K562 (cell line): ENCODE results near the gene JUP. TPM values are rescaled to one million over a fixed set of nuclear protein-coding genes. Genes with fewer than 3 reads are reported as not detected.

Experiments used
- ATAC-seq: fragments of 200-7000 bp; cut with Tn5 transposase; 3 replicates; pipeline ENCODE4 v1.9.1; 2020; ENCODE audit warnings: moderate library complexity
- BruUV-seq: library from RNA; stranded (reverse); fragments of 400-500 nt; replicated peaks from 2 replicates; lab custom pipeline; 2021; lab: Mats Ljungman, UMichigan
- CTCF ChIA-PET: fragments of 300-600 bp; formaldehyde crosslinking; extraction: SDS; loops from one replicate; lab custom pipeline; 2021; ENCODE audit warnings: low intra/inter-chr PET ratio; lab: Yijun Ruan, JAX
- POLR2A ChIA-PET: fragments of 300-600, 350-650 bp; sonication (Branson Sonifier 250); formaldehyde crosslinking; extraction: SDS; loops from one replicate; lab custom pipeline; 2021; ENCODE audit warnings: antibody characterized with exemption, inconsistent platforms; lab: Yijun Ruan, JAX
- DNase-seq, 4 experiments: peaks; one replicate each; pipeline versions ENCODE4 v3.0.0 to v3.0.0-alpha.2; 2011 to 2018; ENCODE audit warnings: low spot score in 3 of 4, mixed read lengths in 3 of 4; ENCODE audit errors: extremely low read depth in 1 of 4
- FAIRE-seq: peaks from 2 replicates; lab custom pipeline; 2011; peaks lifted over from hg19 to GRCh38; lab: Jason Lieb, UNC
- H2AFZ ChIP-seq: 2 replicates; pipeline ENCODE4 v1.6.0; 2011; ENCODE audit warnings: low read depth, low read length, control low read depth, inconsistent platforms
- H3K27ac ChIP-seq: fragments of 200-600 bp; 3 replicates; pipeline ENCODE4 v1.8.0; 2011; ENCODE audit warnings: low read depth, mild to moderate bottlenecking, control low read depth, inconsistent platforms, low read length, moderate library complexity, mixed read lengths; ENCODE audit errors: extremely low read depth
- H3K27me3 ChIP-seq, 2 experiments: fragments of 300-600 bp in 1 of 2; 2 replicates in 1 of 2; 3 replicates in 1 of 2; pipeline versions ENCODE4 v1.6.0 to v1.8.0; 2011; ENCODE audit warnings: inconsistent platforms in 2 of 2, low read length in 2 of 2, mild to moderate bottlenecking in 1 of 2, mixed read lengths in 1 of 2, moderate library complexity in 1 of 2; ENCODE audit not compliant: control insufficient read depth in 2 of 2, insufficient read depth in 2 of 2
- H3K36me3 ChIP-seq: fragments of 300-600 bp; 3 replicates; pipeline ENCODE4 v1.8.0; 2011; ENCODE audit warnings: mild to moderate bottlenecking, low read length, inconsistent platforms; ENCODE audit not compliant: control insufficient read depth, insufficient read depth
- H3K4me1 ChIP-seq, 2 experiments: fragments of 200-600 bp in 1 of 2; replicated peaks in 1 of 2; 2 replicates in 1 of 2; 3 replicates in 1 of 2; pipeline versions ENCODE4 v1.5.1 to v1.8.0; 2011; ENCODE audit warnings: inconsistent platforms in 2 of 2, low read length in 2 of 2, mild to moderate bottlenecking in 1 of 2, mixed read lengths in 1 of 2, moderate library complexity in 1 of 2; ENCODE audit not compliant: control insufficient read depth in 2 of 2, insufficient read depth in 2 of 2
- H3K4me2 ChIP-seq: 2 replicates; pipeline ENCODE4 v1.6.1; 2011; ENCODE audit warnings: low read length, control low read depth, inconsistent platforms, mixed read lengths; ENCODE audit not compliant: insufficient read depth
- H3K4me3 ChIP-seq: fragments of 200-600 bp; sonication (generic), shearing (Covaris generic); 2 replicates; pipeline ENCODE4 v1.5.1; 2016; ENCODE audit warnings: control low read depth, inconsistent platforms
- H3K79me2 ChIP-seq: fragments of 200-600 bp; 3 replicates; pipeline ENCODE4 v1.8.0; 2011; ENCODE audit warnings: low read length, inconsistent platforms; ENCODE audit not compliant: control insufficient read depth, insufficient read depth
- H3K9ac ChIP-seq, 2 experiments: 2 replicates each; pipeline versions ENCODE4 v1.6.0 to v1.6.1; 2011; ENCODE audit warnings: low read depth in 2 of 2, low read length in 2 of 2, control low read depth in 1 of 2, inconsistent platforms in 1 of 2, mild to moderate bottlenecking in 1 of 2, mixed read lengths in 1 of 2; ENCODE audit not compliant: insufficient read depth in 1 of 2
- H3K9me1 ChIP-seq: one replicate; pipeline ENCODE4 v1.6.0; 2011; ENCODE audit warnings: inconsistent platforms, mild to moderate bottlenecking, low read length, moderate library complexity; ENCODE audit not compliant: control insufficient read depth, insufficient read depth
- H3K9me3 ChIP-seq: replicated peaks from 2 replicates; pipeline ENCODE4 v1.5.1; 2011; ENCODE audit warnings: low read depth, low read length, inconsistent platforms; ENCODE audit not compliant: control insufficient read depth, insufficient read depth
- H4K20me1 ChIP-seq: replicated peaks from 2 replicates; pipeline ENCODE4 v1.6.1; 2011; ENCODE audit warnings: low read length, inconsistent platforms, mixed read lengths; ENCODE audit not compliant: control insufficient read depth, insufficient read depth
- FOSL1 ChIP-seq: fragments of 200-800 bp; sonication (Bioruptor generic); conservative IDR thresholded peaks from 2 replicates; pipeline ENCODE4 v1.6.1; 2016; ENCODE audit warnings: missing genetic modification characterization, missing compliant biosample characterization
- ZNF584 ChIP-seq: fragments of 200-800 bp; sonication (Bioruptor generic); IDR thresholded peaks from 2 replicates; pipeline ENCODE4 v1.6.1; 2016; ENCODE audit warnings: low read depth, mild to moderate bottlenecking, missing genetic modification characterization, missing compliant biosample characterization
- WGBS: fragments of 100-300 bp; shearing (Covaris generic); methylation state at CpG from one replicate; pipeline ENCODE4 v1.1.6; 2016; ENCODE audit warnings: low coverage, mixed read lengths; ENCODE audit not compliant: insufficient coverage; ENCODE audit errors: missing lambda C conversion rate; 5-methylcytosine and 5-hydroxymethylcytosine counted together
- in situ Hi-C: fragments of 300-500 bp; cut with MboI; formaldehyde crosslinking; loops from 4 replicates; pipeline ENCODE4 v1.15.0; 2018; ENCODE audit warnings: inconsistent platforms, mixed read lengths
- intact Hi-C: fragments of 100-400 bp; cut with micrococcal nuclease; formaldehyde crosslinking; loops from 2 replicates; pipeline ENCODE4 v1.14.2; 2022
- polyA plus RNA-seq, 8 experiments: library from polyadenylated mRNA; depleted of rRNA in 4 of 8; stranded (reverse) in 5 of 8; unstranded in 3 of 8; fragments of >200 nt; fragmentation: Nextera tagmentation in 2 of 8; fragmentation: Illumina TruSeq in 1 of 8; extraction: Ambion mirVana in 2 of 8; extraction: Trizol in 1 of 8; gene quantifications; 2 replicates each; pipeline versions ENCODE4 v1.2.1 to v1.2.3, GENCODE V29; 2011 to 2014; ENCODE audit warnings: inconsistent platforms in 1 of 8, missing spikeins in 1 of 8
- total RNA-seq, 7 experiments: library from RNA; depleted of rRNA in 6 of 7; stranded (reverse); fragments of >200 nt in 6 of 7; fragmentation: Illumina TruSeq in 2 of 7; extraction: Trizol in 2 of 7; gene quantifications; 2 replicates each; pipeline versions ENCODE4 v1.2.1 to v1.2.3, GENCODE V29; 2011 to 2021; ENCODE audit warnings: low replicate concordance in 1 of 7
- TF ChIP-seq, protein P1 (sequence below): fragments of 450-650 bp; IDR thresholded peaks from 2 replicates; pipeline ENCODE4 v1.6.1; 2018; ENCODE audit not compliant: partially characterized antibody

Gene JUP
- total and polyA plus RNA-seq, 9 of the 15 experiments (the other 6 are each of a cell fraction or from before 2014, with no cell fraction given) = 6.4 to 177 (median 31.2) TPM

DNA sequence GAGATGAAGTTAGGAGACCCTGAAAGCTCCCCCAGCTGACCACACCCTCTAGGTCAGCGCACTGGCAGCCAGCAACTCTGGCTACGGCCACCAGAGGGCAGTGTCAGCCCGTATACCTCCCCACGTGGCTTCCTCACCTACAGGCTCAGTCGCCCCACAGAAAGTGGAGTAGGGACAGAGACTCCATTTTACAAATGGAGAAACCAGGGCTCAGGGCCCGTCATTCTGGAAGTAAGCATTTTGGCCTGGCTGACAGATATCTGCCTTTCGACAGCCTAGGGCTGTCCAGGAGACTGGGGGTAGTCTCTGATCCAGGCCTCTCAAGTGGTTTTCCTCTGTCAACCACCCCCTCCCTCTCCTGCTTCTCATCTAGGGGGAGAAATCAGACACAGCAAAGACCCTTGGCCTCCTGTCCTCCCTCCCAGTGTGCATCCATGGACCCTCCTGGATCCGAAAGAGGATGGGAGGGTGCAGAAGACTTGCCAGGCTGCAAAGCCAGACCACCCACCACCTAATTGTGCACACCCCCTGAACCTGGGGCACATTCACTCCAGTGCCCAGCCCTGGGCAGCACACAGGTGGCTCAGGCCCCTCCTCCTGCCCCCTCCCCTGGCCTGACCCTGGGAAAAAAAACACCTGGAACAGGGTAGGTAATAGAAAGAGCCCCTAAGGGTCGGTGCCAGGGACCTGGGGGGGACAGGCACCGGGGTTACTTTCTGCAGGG is 48.3 kb downstream of the JUP start (continued):
- TF ChIP-seq ZNF584 (CRISPR knock-in tag) = peak; percentile 55; the same call in 1 of the 2 replicates

DNA sequence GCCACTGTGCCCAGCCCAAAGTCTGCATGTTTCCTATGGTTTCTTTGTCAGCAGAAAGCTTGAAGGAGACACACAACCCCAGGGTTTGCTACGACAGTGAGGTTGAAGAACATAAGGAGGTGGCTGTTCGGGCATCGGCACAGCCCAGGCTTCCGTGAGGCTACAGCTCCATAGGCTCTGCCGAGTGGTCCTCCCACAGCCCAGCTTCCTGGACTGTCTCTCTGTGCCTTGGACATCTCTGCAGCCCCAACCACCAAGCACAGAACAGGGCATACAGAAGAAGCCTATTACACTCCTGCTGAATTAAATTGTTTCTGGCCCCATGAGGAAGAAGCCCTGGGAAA is 48.9 kb downstream of the JUP start:
- Histone ChIP-seq H3K4me1 (peaks cover 4 to 25% of the 10 kb centered on the region in 2 experiments; a peak in 4 of 5 replicates), H3K9me3 (no peaks in the 10 kb centered on the region), H3K79me2 (no peaks in the 10 kb centered on the region), H3K27me3 (peaks cover 26 to 32% of the 10 kb centered on the region in 2 experiments), H2AFZ (no peak overlapping the region), H3K9ac (peak overlapping the region in 1 of 2 experiments; percentile 74; a peak in 2 of 4 replicates), H3K36me3 (no peaks in the 10 kb centered on the region), H3K4me3 (no peak overlapping the region), H3K9me1 (no peaks in the 10 kb centered on the region), H3K27ac (no peak overlapping the region), H4K20me1 (no peaks in the 10 kb centered on the region; the same call in 1 of the 2 replicates)
- ATAC-seq = peak; percentile 49
- in situ Hi-C loops (loop anchor here (5.0 to 25.0 kb wide), 4 partner anchors 65 to 375 kb away; partner anchors contain the start of genes DHX58, HSPB9 and KAT2A), intact Hi-C loops (loop anchor here (1.0 to 5.0 kb wide), 3 partner anchors 64 to 222 kb away; no protein-coding TSS in a partner anchor)
- FAIRE-seq = no peak
- WGBS = 3% methylated on average over 5 of the region's 5 CpGs
- CTCF ChIA-PET = interaction anchor here (1.2 to 3.3 kb wide), 4 partner anchors 64 to 222 kb away, joined by 4 to 48 read pairs (median 18); no protein-coding TSS in a partner anchor
- BruUV-seq = no TSS peak
- TF ChIP-seq, protein P1, sequence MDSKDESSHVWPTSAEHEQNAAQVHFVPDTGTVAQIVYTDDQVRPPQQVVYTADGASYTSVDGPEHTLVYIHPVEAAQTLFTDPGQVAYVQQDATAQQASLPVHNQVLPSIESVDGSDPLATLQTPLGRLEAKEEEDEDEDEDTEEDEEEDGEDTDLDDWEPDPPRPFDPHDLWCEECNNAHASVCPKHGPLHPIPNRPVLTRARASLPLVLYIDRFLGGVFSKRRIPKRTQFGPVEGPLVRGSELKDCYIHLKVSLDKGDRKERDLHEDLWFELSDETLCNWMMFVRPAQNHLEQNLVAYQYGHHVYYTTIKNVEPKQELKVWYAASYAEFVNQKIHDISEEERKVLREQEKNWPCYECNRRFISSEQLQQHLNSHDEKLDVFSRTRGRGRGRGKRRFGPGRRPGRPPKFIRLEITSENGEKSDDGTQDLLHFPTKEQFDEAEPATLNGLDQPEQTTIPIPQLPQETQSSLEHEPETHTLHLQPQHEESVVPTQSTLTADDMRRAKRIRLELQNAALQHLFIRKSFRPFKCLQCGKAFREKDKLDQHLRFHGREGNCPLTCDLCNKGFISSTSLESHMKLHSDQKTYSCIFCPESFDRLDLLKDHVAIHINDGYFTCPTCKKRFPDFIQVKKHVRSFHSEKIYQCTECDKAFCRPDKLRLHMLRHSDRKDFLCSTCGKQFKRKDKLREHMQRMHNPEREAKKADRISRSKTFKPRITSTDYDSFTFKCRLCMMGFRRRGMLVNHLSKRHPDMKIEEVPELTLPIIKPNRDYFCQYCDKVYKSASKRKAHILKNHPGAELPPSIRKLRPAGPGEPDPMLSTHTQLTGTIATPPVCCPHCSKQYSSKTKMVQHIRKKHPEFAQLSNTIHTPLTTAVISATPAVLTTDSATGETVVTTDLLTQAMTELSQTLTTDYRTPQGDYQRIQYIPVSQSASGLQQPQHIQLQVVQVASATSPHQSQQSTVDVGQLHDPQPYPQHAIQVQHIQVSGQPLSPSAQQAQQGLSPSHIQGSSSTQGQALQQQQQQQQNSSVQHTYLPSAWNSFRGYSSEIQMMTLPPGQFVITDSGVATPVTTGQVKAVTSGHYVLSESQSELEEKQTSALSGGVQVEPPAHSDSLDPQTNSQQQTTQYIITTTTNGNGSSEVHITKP = no peak
- TF ChIP-seq FOSL1 (tag) = 0 out of 2 replicates have a peak, but pooled peaks have one; percentile 20
- TF ChIP-seq, all 486 proteins: peak for 1
- 0 out of 2 replicates have a peak overlapping the region, but pooled peaks have one; percentile 11 for H3K4me2 ChIP-seq
- peak in 1 of 4 experiments; percentile 22 for DNase-seq
- POLR2A ChIA-PET = interaction anchor here (0.5 to 1.9 kb wide), 5 partner anchors 9 to 63 kb away, joined by 3 to 10 read pairs (median 4); partner anchors contain the start of genes EIF1 and JUP
